Measurements from ENCODE around the gene KCNJ5.

The KCNJ5 gene

GRCh38 chr11:128924510-128925249, 33.5 kb downstream of the KCNJ5 start:
- no peaks in the 10 kb centered on the region for H3K79me2 ChIP-seq (ENCODE audit: control insufficient read depth, insufficient read depth, low read length, unreplicated experiment)

GRCh38 chr11:128925250-128925600, 34.1 kb downstream of the KCNJ5 start:
- Histone ChIP-seq H3K4me3 (ENCODE audit: low read depth, low read length) (no peak overlapping the region), H3K27ac (ENCODE audit: low read depth, low read length) (no peak overlapping the region), H2AFZ (ENCODE audit: low read length, unreplicated experiment) (no peak overlapping the region), H3K27me3 (ENCODE audit: insufficient read depth, low read length) (peaks cover 19% of the 10 kb centered on the region), H3K4me1 (ENCODE audit: control insufficient read depth, insufficient read depth, low read length, unreplicated experiment) (no peaks in the 10 kb centered on the region), H3K36me3 (ENCODE audit: insufficient read depth, low read length) (no peaks in the 10 kb centered on the region), H3K79me2 (ENCODE audit: control insufficient read depth, insufficient read depth, low read length, unreplicated experiment) (no peaks in the 10 kb centered on the region)

More at GRCh38 chr11:128924510-128925249, 33.5 kb downstream of the KCNJ5 start:
- Histone ChIP-seq H3K27ac (ENCODE audit: low read depth, low read length) (no peak overlapping the region), H3K36me3 (ENCODE audit: insufficient read depth, low read length) (no peaks in the 10 kb centered on the region), H3K27me3 (ENCODE audit: insufficient read depth, low read length) (peaks cover 24% of the 10 kb centered on the region), H2AFZ (ENCODE audit: low read length, unreplicated experiment) (no peak overlapping the region), H3K4me3 (ENCODE audit: low read depth, low read length) (no peak overlapping the region), H3K4me1 (ENCODE audit: control insufficient read depth, insufficient read depth, low read length, unreplicated experiment) (no peaks in the 10 kb centered on the region)

- no peak overlapping the region for H2AFZ ChIP-seq (ENCODE audit: low read length, unreplicated experiment)
- H3K27ac ChIP-seq (ENCODE audit: low read depth, low read length): no peak overlapping the region
- no peaks in the 10 kb centered on the region for H3K79me2 ChIP-seq (ENCODE audit: control insufficient read depth, insufficient read depth, low read length, unreplicated experiment)
- no peaks in the 10 kb centered on the region for H3K4me1 ChIP-seq (ENCODE audit: control insufficient read depth, insufficient read depth, low read length, unreplicated experiment)
- H3K36me3 ChIP-seq (ENCODE audit: insufficient read depth, low read length): no peaks in the 10 kb centered on the region
- no peak overlapping the region for H3K4me3 ChIP-seq (ENCODE audit: low read depth, low read length)
- H3K27me3 ChIP-seq (ENCODE audit: insufficient read depth, low read length): peaks cover 12% of the 10 kb centered on the region
These were observed 34.8 kb downstream of the KCNJ5 start for GRCh38 chr11:128926000-128926399.

GRCh38 chr11:128926437-128927107, 35.4 kb downstream of the KCNJ5 start:
- no peak overlapping the region for H2AFZ ChIP-seq (ENCODE audit: low read length, unreplicated experiment)
- no peaks in the 10 kb centered on the region for H3K4me1 ChIP-seq (ENCODE audit: control insufficient read depth, insufficient read depth, low read length, unreplicated experiment)
- no peak overlapping the region for H3K27ac ChIP-seq (ENCODE audit: low read depth, low read length)
- no peaks in the 10 kb centered on the region for H3K79me2 ChIP-seq (ENCODE audit: control insufficient read depth, insufficient read depth, low read length, unreplicated experiment)
- no peak overlapping the region for H3K4me3 ChIP-seq (ENCODE audit: low read depth, low read length)
- H3K36me3 ChIP-seq (ENCODE audit: insufficient read depth, low read length): no peaks in the 10 kb centered on the region
- H3K27me3 ChIP-seq (ENCODE audit: insufficient read depth, low read length): peaks cover 11% of the 10 kb centered on the region

GRCh38 chr11:128927108-128927461, 35.9 kb downstream of the KCNJ5 start:
- H3K27ac ChIP-seq (ENCODE audit: low read depth, low read length): no peak overlapping the region
- H3K4me1 ChIP-seq (ENCODE audit: control insufficient read depth, insufficient read depth, low read length, unreplicated experiment): no peaks in the 10 kb centered on the region
- H2AFZ ChIP-seq (ENCODE audit: low read length, unreplicated experiment): no peak overlapping the region
- no peak overlapping the region for H3K4me3 ChIP-seq (ENCODE audit: low read depth, low read length)
- no peaks in the 10 kb centered on the region for H3K79me2 ChIP-seq (ENCODE audit: control insufficient read depth, insufficient read depth, low read length, unreplicated experiment)
- H3K27me3 ChIP-seq (ENCODE audit: insufficient read depth, low read length): peaks cover 8% of the 10 kb centered on the region; the same call in 1 of the 2 replicates
- no peaks in the 10 kb centered on the region for H3K36me3 ChIP-seq (ENCODE audit: insufficient read depth, low read length)

GRCh38 chr11:128927683-128928336, 36.7 kb downstream of the KCNJ5 start:
- no peak overlapping the region for H3K4me3 ChIP-seq (ENCODE audit: low read depth, low read length)
- no peaks in the 10 kb centered on the region for H3K79me2 ChIP-seq (ENCODE audit: control insufficient read depth, insufficient read depth, low read length, unreplicated experiment)
- H3K27me3 ChIP-seq (ENCODE audit: insufficient read depth, low read length): peaks cover 8% of the 10 kb centered on the region; the same call in 1 of the 2 replicates
- no peak overlapping the region for H3K27ac ChIP-seq (ENCODE audit: low read depth, low read length)
- H2AFZ ChIP-seq (ENCODE audit: low read length, unreplicated experiment): no peak overlapping the region
- H3K36me3 ChIP-seq (ENCODE audit: insufficient read depth, low read length): no peaks in the 10 kb centered on the region
- H3K4me1 ChIP-seq (ENCODE audit: control insufficient read depth, insufficient read depth, low read length, unreplicated experiment): no peaks in the 10 kb centered on the region

- Histone ChIP-seq H3K4me1 (ENCODE audit: control insufficient read depth, insufficient read depth, low read length, unreplicated experiment) (no peaks in the 10 kb centered on the region), H3K27ac (ENCODE audit: low read depth, low read length) (no peak overlapping the region), H3K79me2 (ENCODE audit: control insufficient read depth, insufficient read depth, low read length, unreplicated experiment) (no peaks in the 10 kb centered on the region), H3K4me3 (ENCODE audit: low read depth, low read length) (no peak overlapping the region), H2AFZ (ENCODE audit: low read length, unreplicated experiment) (no peak overlapping the region), H3K27me3 (ENCODE audit: insufficient read depth, low read length) (peaks cover 7% of the 10 kb centered on the region), H3K36me3 (ENCODE audit: insufficient read depth, low read length) (no peaks in the 10 kb centered on the region)
These were observed 37.2 kb downstream of the KCNJ5 start for GRCh38 chr11:128928400-128928799.

- H2AFZ ChIP-seq (ENCODE audit: low read length, unreplicated experiment): no peak overlapping the region
- no peaks in the 10 kb centered on the region for H3K79me2 ChIP-seq (ENCODE audit: control insufficient read depth, insufficient read depth, low read length, unreplicated experiment)
- no peak overlapping the region for H3K27ac ChIP-seq (ENCODE audit: low read depth, low read length)
- no peaks in the 10 kb centered on the region for H3K4me1 ChIP-seq (ENCODE audit: control insufficient read depth, insufficient read depth, low read length, unreplicated experiment)
- H3K27me3 ChIP-seq (ENCODE audit: insufficient read depth, low read length): peaks cover 5% of the 10 kb centered on the region; the same call in 1 of the 2 replicates
- H3K4me3 ChIP-seq (ENCODE audit: low read depth, low read length): no peak overlapping the region
- no peaks in the 10 kb centered on the region for H3K36me3 ChIP-seq (ENCODE audit: insufficient read depth, low read length)
These were observed 38.3 kb downstream of the KCNJ5 start for GRCh38 chr11:128929468-128929867.

- H3K27ac ChIP-seq (ENCODE audit: low read depth, low read length): no peak overlapping the region
- no peak overlapping the region for H3K4me3 ChIP-seq (ENCODE audit: low read depth, low read length)
- H3K4me1 ChIP-seq (ENCODE audit: control insufficient read depth, insufficient read depth, low read length, unreplicated experiment): no peaks in the 10 kb centered on the region
- H3K79me2 ChIP-seq (ENCODE audit: control insufficient read depth, insufficient read depth, low read length, unreplicated experiment): no peaks in the 10 kb centered on the region
- H3K36me3 ChIP-seq (ENCODE audit: insufficient read depth, low read length): no peaks in the 10 kb centered on the region
- H2AFZ ChIP-seq (ENCODE audit: low read length, unreplicated experiment): no peak overlapping the region
- H3K27me3 ChIP-seq (ENCODE audit: insufficient read depth, low read length): peaks cover 5% of the 10 kb centered on the region; the same call in 1 of the 2 replicates
These were observed 38.8 kb downstream of the KCNJ5 start for GRCh38 chr11:128929991-128930390.

GRCh38 chr11:128931066-128931465, 39.9 kb downstream of the KCNJ5 start:
- Histone ChIP-seq H3K4me1 (ENCODE audit: control insufficient read depth, insufficient read depth, low read length, unreplicated experiment) (no peaks in the 10 kb centered on the region), H3K79me2 (ENCODE audit: control insufficient read depth, insufficient read depth, low read length, unreplicated experiment) (no peaks in the 10 kb centered on the region), H3K4me3 (ENCODE audit: low read depth, low read length) (no peak overlapping the region), H3K27me3 (ENCODE audit: insufficient read depth, low read length) (peaks cover 5% of the 10 kb centered on the region; the same call in 1 of the 2 replicates), H3K36me3 (ENCODE audit: insufficient read depth, low read length) (no peaks in the 10 kb centered on the region), H3K27ac (ENCODE audit: low read depth, low read length) (no peak overlapping the region), H2AFZ (ENCODE audit: low read length, unreplicated experiment) (no peak overlapping the region)
